ENCODE measurements around the gene CTBP2.

DNA sequence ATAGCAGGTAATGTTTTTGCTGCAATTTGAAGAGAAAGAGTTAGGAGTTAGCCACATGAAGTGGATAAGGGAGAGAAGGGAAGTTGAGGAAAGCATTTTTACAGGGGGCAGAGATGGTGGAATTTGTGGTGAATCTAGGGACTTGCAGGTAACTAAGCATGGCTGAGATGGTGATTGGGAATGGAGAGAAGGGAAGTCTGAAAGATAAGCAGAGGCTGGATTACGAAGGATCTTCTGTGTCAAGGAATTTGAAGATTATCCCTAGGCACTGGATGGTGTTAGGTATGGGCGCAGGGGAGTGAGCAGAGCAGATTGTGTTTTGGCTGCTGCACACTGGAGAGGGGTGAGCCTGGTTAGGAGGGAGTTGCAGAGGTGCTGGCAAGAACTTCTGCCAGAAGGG, 193.1 kb downstream of the CTBP2 start:
- TF ChIP-seq NR2C1 (IDR thresholded peaks at IDR 0.05) (no peak), MXI1 (IDR thresholded peaks at IDR 0.05; ENCODE audit: low read depth, low read length) (no peak), CTCF (IDR thresholded peaks at IDR 0.05 in 2 of 3, conservative IDR thresholded peaks at IDR 0.05 in 1 of 3; ENCODE audit: control insufficient read depth in 2 of 3, extremely low read depth in 1 of 3, insufficient read depth in 1 of 3, low read depth in 3 of 3, low read length in 3 of 3) (no peak)

Measured in GM12878 (cell line).